Uterus (tissue), 4 donors: Measurements from ENCODE around the gene BTBD9. TPM values are rescaled to one million over a fixed set of nuclear protein-coding genes. Genes with fewer than 3 reads are reported as not detected.

ENCODE experiments used
- DNase-seq, 2 donors: peaks; one replicate each; pipeline ENCODE4 v3.0.0-alpha.2; 2019 to 2020
- H3K27ac ChIP-seq, 2 donors: fragments of 200-600 bp; sonication (generic); 1 replicate in 1 of 2; 2 replicates in 1 of 2; pipeline ENCODE4 v1.5.1; 2016 to 2018
- H3K27me3 ChIP-seq, 2 donors: fragments of 200-600 bp; sonication (generic); one replicate each; pipeline ENCODE4 v1.5.1; 2018 to 2019; ENCODE audit warnings: control low read depth in 1 of 2
- H3K36me3 ChIP-seq, 2 donors: fragments of 200-600 bp; sonication (generic); one replicate each; pipeline ENCODE4 v1.5.1; 2019; ENCODE audit warnings: control low read depth in 1 of 2
- H3K4me1 ChIP-seq, 2 donors: fragments of 200-600 bp; sonication (generic); one replicate each; pipeline ENCODE4 v1.5.1; 2018 to 2019; ENCODE audit warnings: control low read depth in 1 of 2
- H3K4me3 ChIP-seq, 2 donors: fragments of 200-600 bp; sonication (generic); 1 replicate in 1 of 2; 2 replicates in 1 of 2; pipeline ENCODE4 v1.5.1; 2018 to 2019; ENCODE audit warnings: mild to moderate bottlenecking in 1 of 2
- H3K9me3 ChIP-seq, 2 donors: fragments of 200-600 bp; sonication (generic); one replicate each; pipeline ENCODE4 v1.5.1; 2019; ENCODE audit warnings: control low read depth in 1 of 2
- CTCF ChIP-seq, 4 experiments: fragments of 200-600 bp in 2 of 4; fragments of 450-650 bp in 2 of 4; sonication (generic) in 2 of 4; IDR thresholded peaks; one replicate each; pipeline ENCODE4 v1.5.1; 2016 to 2019; ENCODE audit warnings: antibody characterized with exemption in 4 of 4, mild to moderate bottlenecking in 2 of 4, moderate library complexity in 1 of 4
- POLR2A ChIP-seq, 2 donors: fragments of 450-650 bp; IDR thresholded peaks; one replicate each; pipeline ENCODE4 v1.6.1; 2016; ENCODE audit warnings: antibody characterized with exemption in 2 of 2, mild to moderate bottlenecking in 1 of 2, moderate library complexity in 1 of 2
- intact Hi-C: fragments of 100-400 bp; cut with DNase I; formaldehyde crosslinking; loops from one replicate; pipeline ENCODE4 v1.15.1; 2023; ENCODE audit warnings: low total_unique reads
- total RNA-seq, 4 donors: library from RNA; depleted of rRNA in 3 of 4; stranded (reverse); fragments of >200 nt in 3 of 4; gene quantifications; one replicate each; pipeline versions ENCODE4 v1.1.0 to v1.2.4, GENCODE V29; 2014 to 2023
- donor health status: DM: yes; HTN: yes; CAD: no.

Gene BTBD9
- total RNA-seq, 4 donors from 2014 or later: 10.3 to 50.3 (median 34.4) TPM

DNA sequence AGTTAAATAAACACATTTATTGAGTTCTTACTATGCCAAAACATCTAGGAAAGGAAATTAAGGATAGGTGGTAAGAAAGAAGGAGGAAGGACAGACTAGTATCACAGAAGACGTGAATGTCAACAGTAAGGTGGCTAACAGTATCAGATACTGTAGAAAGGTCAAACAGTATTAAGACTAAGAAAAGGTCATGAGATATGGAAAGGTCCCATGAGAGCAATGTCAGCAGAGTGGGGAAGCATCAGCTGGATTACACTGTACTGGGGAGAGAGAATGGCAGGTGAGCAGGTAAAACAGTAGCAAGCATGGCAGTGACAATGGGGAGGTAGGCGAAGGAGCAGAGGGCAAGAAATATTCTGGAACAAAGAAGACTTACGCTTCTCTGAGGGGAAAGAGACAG is 45.2 kb upstream of the BTBD9 start:
- Histone ChIP-seq H3K27ac (no peak overlapping the region), H3K4me3 (no peak overlapping the region), H3K27me3 (no peaks in the 10 kb centered on the region), H3K9me3 (no peaks in the 10 kb centered on the region), H3K4me1 (no peaks in the 10 kb centered on the region), H3K36me3 (no peaks in the 10 kb centered on the region)
- TF ChIP-seq POLR2A (IDR thresholded peaks at IDR 0.05) (no peak), CTCF (IDR thresholded peaks at IDR 0.05) (no peak)
- DNase-seq: no peak
- intact Hi-C loops: no loop called here

DNA sequence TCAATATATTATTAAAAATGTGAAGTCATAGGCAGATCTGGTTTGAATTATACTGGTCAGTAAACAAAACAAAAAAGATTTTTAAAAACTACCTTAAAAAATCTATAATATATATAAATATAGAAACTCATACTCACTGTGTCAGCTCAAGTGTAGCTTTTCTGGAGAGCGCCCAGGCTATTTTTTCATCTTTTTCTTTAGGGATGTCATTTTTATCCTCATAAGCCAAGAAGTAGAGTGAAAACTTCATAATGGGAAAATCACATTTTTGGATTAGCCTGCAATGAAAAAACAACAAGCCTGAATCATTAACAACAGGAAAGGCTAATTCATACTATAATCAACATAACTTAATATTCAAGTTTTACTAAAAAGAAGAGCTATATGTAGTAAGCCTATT is 44.5 kb upstream of the BTBD9 start:
- Histone ChIP-seq H3K36me3 (no peaks in the 10 kb centered on the region), H3K4me1 (no peaks in the 10 kb centered on the region), H3K9me3 (no peaks in the 10 kb centered on the region), H3K27ac (no peak overlapping the region), H3K4me3 (no peak overlapping the region), H3K27me3 (no peaks in the 10 kb centered on the region)
- intact Hi-C loops: no loop called here
- DNase-seq: no peak
- TF ChIP-seq CTCF (IDR thresholded peaks at IDR 0.05) (no peak), POLR2A (IDR thresholded peaks at IDR 0.05) (no peak)

DNA sequence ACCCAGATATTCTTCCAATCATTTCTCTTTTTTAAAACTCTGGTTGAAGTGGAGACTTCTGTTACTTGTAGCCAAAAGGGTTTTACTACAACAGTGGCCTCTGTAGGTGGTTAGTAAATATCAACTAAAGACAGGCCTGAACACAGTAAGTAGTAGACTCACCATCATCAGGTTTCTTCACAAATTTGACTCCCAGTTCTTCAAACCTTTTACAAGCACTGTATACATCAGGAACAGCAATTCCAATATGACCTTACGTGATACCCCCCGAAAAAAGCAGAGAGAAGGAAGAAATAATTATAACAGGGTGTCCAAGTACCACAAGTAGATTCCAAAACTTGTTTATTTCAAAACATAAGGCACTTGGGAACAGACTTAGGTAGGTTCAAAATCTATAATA is 42.1 kb upstream of the BTBD9 start:
- Histone ChIP-seq H3K4me3 (no peak overlapping the region), H3K4me1 (no peaks in the 10 kb centered on the region), H3K27ac (no peak overlapping the region), H3K27me3 (no peaks in the 10 kb centered on the region), H3K9me3 (no peaks in the 10 kb centered on the region), H3K36me3 (no peaks in the 10 kb centered on the region)
- intact Hi-C loops: no loop called here
- TF ChIP-seq POLR2A (IDR thresholded peaks at IDR 0.05) (no peak), CTCF (IDR thresholded peaks at IDR 0.05) (no peak)
- DNase-seq: no peak

DNA sequence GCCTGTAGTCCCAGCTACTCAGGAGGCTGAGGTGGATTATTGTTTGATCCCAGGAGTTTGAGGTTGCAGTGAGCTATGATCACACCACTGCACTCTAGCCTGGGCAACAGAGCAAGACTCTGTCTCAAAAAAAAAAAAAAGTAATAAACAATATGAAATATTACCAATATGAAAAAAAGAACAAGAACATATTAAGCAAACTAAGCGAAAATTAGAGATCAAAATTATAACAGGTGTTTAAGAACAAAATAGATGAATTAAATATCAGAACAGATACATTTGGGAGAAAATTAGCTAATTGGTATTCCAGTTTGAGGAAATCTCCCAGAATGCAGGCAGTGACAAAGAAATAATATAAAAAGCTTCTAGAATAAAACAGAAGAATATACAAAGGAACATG is 39.9 kb upstream of the BTBD9 start:
- no peak for TF ChIP-seq POLR2A (IDR thresholded peaks at IDR 0.05)
- TF ChIP-seq CTCF (IDR thresholded peaks at IDR 0.05): no peak
- no peaks in the 10 kb centered on the region for H3K4me1 ChIP-seq
- intact Hi-C loops: no loop called here
- H3K27me3 ChIP-seq: no peaks in the 10 kb centered on the region
- no peaks in the 10 kb centered on the region for H3K36me3 ChIP-seq
- DNase-seq: no peak
- H3K4me3 ChIP-seq: no peak overlapping the region
- H3K27ac ChIP-seq: no peak overlapping the region
- no peaks in the 10 kb centered on the region for H3K9me3 ChIP-seq

- TF ChIP-seq POLR2A (IDR thresholded peaks at IDR 0.05) (no peak), CTCF (IDR thresholded peaks at IDR 0.05) (no peak)
- Histone ChIP-seq H3K27ac (no peak overlapping the region), H3K9me3 (no peaks in the 10 kb centered on the region), H3K4me1 (no peaks in the 10 kb centered on the region), H3K4me3 (no peak overlapping the region), H3K36me3 (no peaks in the 10 kb centered on the region), H3K27me3 (no peaks in the 10 kb centered on the region)
- DNase-seq: no peak
- intact Hi-C loops: no loop called here
These were observed 38.5 kb upstream of the BTBD9 start for GRCh38 chr6:38678178-38678760.
